Neutrophil (primary cell): ENCODE results near the gene PHYKPL.

Experiments
- H3K27ac ChIP-seq: fragments of 200-600 bp; sonication (generic); 2 replicates; pipeline ENCODE4 v1.5.1; 2016; ENCODE audit warnings: mild to moderate bottlenecking, moderate library complexity
- H3K27me3 ChIP-seq: fragments of 200-600 bp; sonication (generic); 2 replicates; pipeline ENCODE4 v1.6.0; 2016; ENCODE audit warnings: mild to moderate bottlenecking
- H3K36me3 ChIP-seq: fragments of 200-600 bp; sonication (generic); 2 replicates; pipeline ENCODE4 v1.5.1; 2017
- H3K4me1 ChIP-seq, 2 experiments: fragments of 200-600 bp in 1 of 2; sonication (generic) in 1 of 2; 1 replicate in 1 of 2; 2 replicates in 1 of 2; pipeline versions ENCODE4 v1.5.1 to v1.6.1; 2013 to 2016; ENCODE audit warnings: low read depth in 1 of 2, low read length in 1 of 2, mild to moderate bottlenecking in 1 of 2, moderate library complexity in 1 of 2; ENCODE audit not compliant: control insufficient read depth in 1 of 2, insufficient read depth in 1 of 2
- H3K4me3 ChIP-seq, 2 experiments: fragments of 200-600 bp in 1 of 2; sonication (generic) in 1 of 2; 1 replicate in 1 of 2; 2 replicates in 1 of 2; pipeline ENCODE4 v1.5.1; 2013 to 2016; ENCODE audit warnings: low read depth in 1 of 2, low read length in 1 of 2, mild to moderate bottlenecking in 1 of 2, moderate library complexity in 1 of 2
- H3K9me3 ChIP-seq: fragments of 200-600 bp; sonication (generic); 2 replicates; pipeline ENCODE4 v1.5.1; 2016
- TF ChIP-seq, protein P1 (sequence below): fragments of 200-600 bp; sonication (generic); IDR thresholded peaks from 2 replicates; pipeline ENCODE4 v1.5.1; 2016; ENCODE audit warnings: antibody characterized with exemption

PHYKPL gene

DNA sequence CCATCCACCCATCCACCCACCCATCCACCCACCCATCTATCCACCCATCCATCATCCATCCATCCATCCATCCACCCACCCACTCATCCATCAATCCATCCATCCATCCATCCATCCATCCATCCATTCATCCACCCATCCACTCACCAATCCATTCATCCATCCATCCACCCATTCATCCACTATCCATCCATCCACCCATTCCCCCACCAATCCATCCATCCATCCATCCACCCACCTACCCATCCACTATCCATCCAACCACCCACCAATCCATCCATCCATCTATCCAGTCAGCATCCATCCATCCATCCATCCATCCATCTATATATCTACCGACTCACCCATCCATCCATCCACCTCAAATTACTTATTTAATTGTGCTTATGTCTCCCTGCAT lies 36.9 kb upstream of the PHYKPL start:
- H3K27ac ChIP-seq: no peak overlapping the region
- H3K27me3 ChIP-seq: no peaks in the 10 kb centered on the region
- no peak overlapping the region for H3K4me3 ChIP-seq
- H3K9me3 ChIP-seq: no peaks in the 10 kb centered on the region
- H3K36me3 ChIP-seq: no peaks in the 10 kb centered on the region
- H3K4me1 ChIP-seq: no peaks in the 10 kb centered on the region
- TF ChIP-seq, protein P1, sequence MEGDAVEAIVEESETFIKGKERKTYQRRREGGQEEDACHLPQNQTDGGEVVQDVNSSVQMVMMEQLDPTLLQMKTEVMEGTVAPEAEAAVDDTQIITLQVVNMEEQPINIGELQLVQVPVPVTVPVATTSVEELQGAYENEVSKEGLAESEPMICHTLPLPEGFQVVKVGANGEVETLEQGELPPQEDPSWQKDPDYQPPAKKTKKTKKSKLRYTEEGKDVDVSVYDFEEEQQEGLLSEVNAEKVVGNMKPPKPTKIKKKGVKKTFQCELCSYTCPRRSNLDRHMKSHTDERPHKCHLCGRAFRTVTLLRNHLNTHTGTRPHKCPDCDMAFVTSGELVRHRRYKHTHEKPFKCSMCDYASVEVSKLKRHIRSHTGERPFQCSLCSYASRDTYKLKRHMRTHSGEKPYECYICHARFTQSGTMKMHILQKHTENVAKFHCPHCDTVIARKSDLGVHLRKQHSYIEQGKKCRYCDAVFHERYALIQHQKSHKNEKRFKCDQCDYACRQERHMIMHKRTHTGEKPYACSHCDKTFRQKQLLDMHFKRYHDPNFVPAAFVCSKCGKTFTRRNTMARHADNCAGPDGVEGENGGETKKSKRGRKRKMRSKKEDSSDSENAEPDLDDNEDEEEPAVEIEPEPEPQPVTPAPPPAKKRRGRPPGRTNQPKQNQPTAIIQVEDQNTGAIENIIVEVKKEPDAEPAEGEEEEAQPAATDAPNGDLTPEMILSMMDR: no peak

DNA sequence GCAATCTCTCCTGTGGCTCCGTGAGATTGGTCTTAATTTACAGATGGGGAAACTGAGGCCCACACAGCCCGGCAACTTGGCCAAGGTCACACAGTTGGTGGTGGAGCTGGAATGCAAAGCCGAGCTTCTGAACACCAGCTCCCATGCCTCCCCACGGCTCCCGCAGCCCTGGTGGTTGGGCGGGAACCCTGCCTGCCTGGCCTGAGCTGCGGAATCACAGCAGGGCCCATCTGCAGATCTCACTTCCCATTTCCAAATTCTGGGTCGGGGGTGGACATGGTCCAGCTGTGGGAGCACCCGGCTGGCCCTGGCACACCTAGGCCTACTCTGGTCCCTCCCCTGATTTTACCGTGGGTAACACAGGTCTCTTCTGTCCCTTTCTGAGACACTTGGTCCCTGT lies 35.3 kb upstream of the PHYKPL start:
- Histone ChIP-seq H3K36me3 (no peaks in the 10 kb centered on the region), H3K27me3 (no peaks in the 10 kb centered on the region), H3K4me1 (no peaks in the 10 kb centered on the region), H3K9me3 (no peaks in the 10 kb centered on the region), H3K27ac (no peak overlapping the region), H3K4me3 (no peak overlapping the region)
- TF ChIP-seq, protein P1: no peak

DNA sequence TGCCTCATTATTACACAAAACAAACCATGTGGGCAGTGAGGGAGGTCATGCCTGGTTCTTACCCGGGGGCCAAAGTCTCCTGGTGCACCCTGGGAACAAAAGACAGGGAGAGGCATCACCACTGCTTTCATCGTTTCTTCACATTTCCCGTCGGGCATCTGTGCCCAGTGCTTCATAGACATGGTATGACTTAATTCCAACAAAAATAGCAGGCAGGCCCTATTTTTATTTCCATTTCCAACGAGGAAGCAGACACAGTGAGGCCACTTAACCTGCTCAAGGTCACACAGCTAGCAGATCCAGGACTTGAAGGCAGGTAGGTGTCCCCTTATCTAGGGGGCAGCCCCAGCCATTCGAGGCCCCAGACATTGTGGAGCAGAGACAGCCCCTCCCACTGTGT lies 34.6 kb upstream of the PHYKPL start:
- Histone ChIP-seq H3K36me3 (no peaks in the 10 kb centered on the region), H3K27ac (no peak overlapping the region), H3K9me3 (no peaks in the 10 kb centered on the region), H3K4me3 (no peak overlapping the region), H3K27me3 (no peaks in the 10 kb centered on the region), H3K4me1 (no peaks in the 10 kb centered on the region)
- TF ChIP-seq, protein P1: no peak

DNA sequence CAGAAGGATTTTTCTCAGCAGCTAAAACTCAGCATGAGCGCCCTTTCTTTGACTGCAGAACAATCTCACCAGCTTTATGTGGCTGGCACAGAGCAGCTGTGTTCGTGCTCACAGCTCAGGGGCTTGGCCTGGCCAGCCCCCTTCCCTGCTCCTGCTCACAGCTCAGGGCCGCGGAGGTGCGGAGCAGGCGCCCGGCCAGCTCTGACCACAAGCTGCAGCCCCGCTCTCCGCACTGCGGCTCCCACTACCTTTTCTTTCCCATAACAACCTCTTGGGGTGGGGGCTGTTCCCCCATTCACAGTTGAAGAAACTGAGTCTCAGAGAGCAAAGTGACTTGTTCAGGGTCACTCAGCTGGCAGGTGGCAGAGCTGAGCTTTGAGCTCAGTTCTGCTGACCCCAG lies 34.0 kb upstream of the PHYKPL start:
- Histone ChIP-seq H3K9me3 (no peaks in the 10 kb centered on the region), H3K36me3 (no peaks in the 10 kb centered on the region), H3K4me1 (no peaks in the 10 kb centered on the region), H3K27ac (no peak overlapping the region), H3K27me3 (no peaks in the 10 kb centered on the region), H3K4me3 (no peak overlapping the region)
- TF ChIP-seq, protein P1: no peak

DNA sequence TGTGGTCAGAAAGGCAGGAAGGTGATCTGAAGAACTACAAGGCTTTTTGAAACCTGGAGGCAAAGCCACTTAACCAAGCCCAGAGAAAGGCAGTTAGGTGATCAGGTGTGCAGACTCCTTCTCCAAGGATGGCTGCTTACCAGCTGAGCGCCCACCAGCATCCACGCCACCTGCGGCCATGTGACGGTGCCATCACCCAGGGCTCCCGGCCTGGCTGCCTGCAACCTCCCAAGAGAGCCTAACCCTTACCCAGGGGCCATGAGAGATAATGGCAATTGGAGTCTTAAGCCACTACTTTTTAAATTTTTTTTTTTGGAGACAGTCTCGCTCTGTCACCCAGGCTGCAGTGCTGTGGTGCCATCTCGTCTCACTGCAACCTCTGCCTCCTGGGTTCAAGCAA lies 33.1 kb upstream of the PHYKPL start:
- no peak overlapping the region for H3K4me3 ChIP-seq
- no peak overlapping the region for H3K27ac ChIP-seq
- TF ChIP-seq, protein P1: no peak
- H3K27me3 ChIP-seq: no peaks in the 10 kb centered on the region
- H3K4me1 ChIP-seq: no peaks in the 10 kb centered on the region
- H3K36me3 ChIP-seq: no peaks in the 10 kb centered on the region
- H3K9me3 ChIP-seq: no peaks in the 10 kb centered on the region

DNA sequence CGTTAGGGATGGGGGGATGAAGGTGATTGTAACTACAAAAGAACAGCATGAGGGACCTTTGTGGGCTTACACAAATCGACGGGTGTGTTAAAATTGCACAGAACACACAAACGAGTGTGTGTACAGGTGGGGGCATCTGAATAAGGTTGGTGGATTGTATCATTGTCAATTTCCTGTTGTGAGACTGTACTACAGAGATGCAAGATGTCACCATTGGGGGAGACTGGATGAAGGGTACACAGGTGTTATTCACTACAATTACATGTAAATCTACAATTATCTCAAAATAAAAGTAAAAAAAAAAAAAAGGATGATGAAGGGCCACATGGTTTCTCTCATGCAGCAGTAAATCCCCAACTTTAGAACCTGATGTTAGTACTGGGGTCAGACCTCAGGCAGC lies 31.4 kb upstream of the PHYKPL start:
- TF ChIP-seq, protein P1: no peak
- no peak overlapping the region for H3K27ac ChIP-seq
- no peaks in the 10 kb centered on the region for H3K27me3 ChIP-seq
- no peaks in the 10 kb centered on the region for H3K36me3 ChIP-seq
- no peaks in the 10 kb centered on the region for H3K4me1 ChIP-seq
- H3K9me3 ChIP-seq: no peaks in the 10 kb centered on the region
- no peak overlapping the region for H3K4me3 ChIP-seq
